ENCODE data around the gene SMIM10L2A. TPM values are rescaled to one million over a fixed set of nuclear protein-coding genes. Genes with fewer than 3 reads are reported as not detected.

The SMIM10L2A gene
- under 1 TPM; 0.24 to 0.79 (median 0.42) TPM for total RNA-seq

GRCh38 chrX:135421932-135422809 lies at the start of gene SMIM10L2A:
SMIM10L2A (plus strand) TSS chrX:135421944; CDS start chrX:135422132, 188 bp downstream.
- ATAC-seq (ENCODE audit: low FRiP score) (no peak), DNase-seq (ENCODE audit: low spot score) (no peak)
- no peak for TF ChIP-seq CTCF (IDR thresholded peaks at IDR 0.05)

- DNase-seq (ENCODE audit: low spot score) (no peak), ATAC-seq (ENCODE audit: low FRiP score) (no peak)
- TF ChIP-seq CTCF (IDR thresholded peaks at IDR 0.05): no peak
Observed at GRCh38 chrX:135373357-135373756, 48.4 kb upstream of the SMIM10L2A start.

GRCh38 chrX:135382260-135382659 lies 39.5 kb upstream of the SMIM10L2A start:
- no peak for TF ChIP-seq CTCF (IDR thresholded peaks at IDR 0.05)
- DNase-seq (ENCODE audit: low spot score) (no peak), ATAC-seq (ENCODE audit: low FRiP score) (no peak)

GRCh38 chrX:135383249-135383648 lies 38.5 kb upstream of the SMIM10L2A start:
- ATAC-seq (ENCODE audit: low FRiP score): no peak
- DNase-seq (ENCODE audit: low spot score): no peak
- TF ChIP-seq CTCF (IDR thresholded peaks at IDR 0.05): no peak

GRCh38 chrX:135384161-135384836 lies 37.4 kb upstream of the SMIM10L2A start:
- ATAC-seq (ENCODE audit: low FRiP score) (no peak), DNase-seq (ENCODE audit: low spot score) (no peak)
- no peak for TF ChIP-seq CTCF (IDR thresholded peaks at IDR 0.05)

GRCh38 chrX:135388841-135389240 lies 32.9 kb upstream of the SMIM10L2A start:
- no peak for DNase-seq (ENCODE audit: low spot score)
- ATAC-seq (ENCODE audit: low FRiP score): no peak
- TF ChIP-seq CTCF (IDR thresholded peaks at IDR 0.05): no peak

All from omental fat pad (tissue), 4 donors.